Peyer's patch (tissue), 4 donors: ENCODE data around the gene MGARP. TPM values are rescaled to one million over a fixed set of nuclear protein-coding genes. Genes with fewer than 3 reads are reported as not detected.

Experiments used
- DNase-seq, 3 donors: peaks; one replicate each; pipeline ENCODE4 v3.0.0-alpha.2; 2017 to 2019
- H3K27ac ChIP-seq, 4 donors: fragments of 200-600 bp; sonication (generic); one replicate each; pipeline ENCODE4 v1.5.1; 2016 to 2019
- H3K27me3 ChIP-seq, 2 donors: fragments of 200-600 bp; sonication (generic); one replicate each; pipeline ENCODE4 v1.5.1; 2019
- H3K36me3 ChIP-seq, 3 donors: fragments of 200-600 bp; sonication (generic); one replicate each; pipeline ENCODE4 v1.5.1; 2016 to 2019
- H3K4me1 ChIP-seq, 4 donors: fragments of 200-600 bp; sonication (generic); one replicate each; pipeline ENCODE4 v1.5.1; 2016 to 2019
- H3K4me3 ChIP-seq, 4 donors: fragments of 200-600 bp; sonication (generic); 1 replicate in 3 of 4; 2 replicates in 1 of 4; pipeline ENCODE4 v1.5.1; 2016 to 2019; ENCODE audit warnings: mild to moderate bottlenecking in 1 of 4
- H3K9me3 ChIP-seq, 4 donors: fragments of 200-600 bp; sonication (generic); one replicate each; pipeline ENCODE4 v1.5.1; 2016 to 2019; ENCODE audit warnings: mild to moderate bottlenecking in 1 of 4
- POLR2A ChIP-seq, 2 donors: fragments of 450-650 bp; IDR thresholded peaks; one replicate each; pipeline ENCODE4 v1.5.1; 2017; ENCODE audit warnings: antibody characterized with exemption in 2 of 2, mild to moderate bottlenecking in 2 of 2, moderate library complexity in 2 of 2
- total RNA-seq, 4 donors: library from RNA; depleted of rRNA; stranded (reverse); fragments of >200 nt; gene quantifications; one replicate each; pipeline ENCODE4 v1.1.0, GENCODE V29; 2016
- TF ChIP-seq, protein P1 (sequence below), 6 experiments: fragments of 450-650 bp in 4 of 6; fragments of 200-600 bp in 2 of 6; sonication (generic) in 1 of 6; IDR thresholded peaks; one replicate each; pipeline ENCODE4 v1.5.1; 2017 to 2019; ENCODE audit warnings: antibody characterized with exemption in 6 of 6, mild to moderate bottlenecking in 3 of 6, moderate library complexity in 1 of 6

The MGARP gene
- total RNA-seq, 4 donors from 2014 or later: not detected

DNA sequence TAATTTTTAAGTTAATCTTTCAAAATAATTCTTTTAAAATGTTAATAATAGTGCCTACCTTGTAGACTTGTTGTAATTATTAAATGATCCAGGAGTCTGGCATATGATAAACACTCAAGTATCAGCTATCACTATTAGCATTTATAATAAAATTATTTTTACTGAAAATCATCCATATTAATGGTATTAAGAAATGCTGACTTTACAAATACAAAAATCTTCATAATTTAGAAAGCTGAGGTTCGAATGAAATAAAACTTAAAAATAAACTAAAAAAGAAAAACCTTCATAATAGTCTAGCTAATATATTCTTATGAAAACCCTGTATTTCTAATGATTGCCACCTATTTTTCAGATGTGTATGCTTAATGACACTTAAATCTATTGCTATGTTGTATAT is 5.2 kb downstream of the MGARP start:
- DNase-seq: no peak
- H3K9me3 ChIP-seq: no peaks in the 10 kb centered on the region
- no peak overlapping the region for H3K27ac ChIP-seq
- no peak overlapping the region for H3K4me3 ChIP-seq
- peaks cover 0 to 6% of the 10 kb centered on the region in 2 donors for H3K27me3 ChIP-seq
- peaks cover 0 to 3% (median under 1%) of the 10 kb centered on the region in 4 donors for H3K4me1 ChIP-seq
- no peak for TF ChIP-seq POLR2A (IDR thresholded peaks at IDR 0.05)
- TF ChIP-seq, protein P1, sequence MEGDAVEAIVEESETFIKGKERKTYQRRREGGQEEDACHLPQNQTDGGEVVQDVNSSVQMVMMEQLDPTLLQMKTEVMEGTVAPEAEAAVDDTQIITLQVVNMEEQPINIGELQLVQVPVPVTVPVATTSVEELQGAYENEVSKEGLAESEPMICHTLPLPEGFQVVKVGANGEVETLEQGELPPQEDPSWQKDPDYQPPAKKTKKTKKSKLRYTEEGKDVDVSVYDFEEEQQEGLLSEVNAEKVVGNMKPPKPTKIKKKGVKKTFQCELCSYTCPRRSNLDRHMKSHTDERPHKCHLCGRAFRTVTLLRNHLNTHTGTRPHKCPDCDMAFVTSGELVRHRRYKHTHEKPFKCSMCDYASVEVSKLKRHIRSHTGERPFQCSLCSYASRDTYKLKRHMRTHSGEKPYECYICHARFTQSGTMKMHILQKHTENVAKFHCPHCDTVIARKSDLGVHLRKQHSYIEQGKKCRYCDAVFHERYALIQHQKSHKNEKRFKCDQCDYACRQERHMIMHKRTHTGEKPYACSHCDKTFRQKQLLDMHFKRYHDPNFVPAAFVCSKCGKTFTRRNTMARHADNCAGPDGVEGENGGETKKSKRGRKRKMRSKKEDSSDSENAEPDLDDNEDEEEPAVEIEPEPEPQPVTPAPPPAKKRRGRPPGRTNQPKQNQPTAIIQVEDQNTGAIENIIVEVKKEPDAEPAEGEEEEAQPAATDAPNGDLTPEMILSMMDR (IDR thresholded peaks at IDR 0.05): no peak
- no peaks in the 10 kb centered on the region for H3K36me3 ChIP-seq

DNA sequence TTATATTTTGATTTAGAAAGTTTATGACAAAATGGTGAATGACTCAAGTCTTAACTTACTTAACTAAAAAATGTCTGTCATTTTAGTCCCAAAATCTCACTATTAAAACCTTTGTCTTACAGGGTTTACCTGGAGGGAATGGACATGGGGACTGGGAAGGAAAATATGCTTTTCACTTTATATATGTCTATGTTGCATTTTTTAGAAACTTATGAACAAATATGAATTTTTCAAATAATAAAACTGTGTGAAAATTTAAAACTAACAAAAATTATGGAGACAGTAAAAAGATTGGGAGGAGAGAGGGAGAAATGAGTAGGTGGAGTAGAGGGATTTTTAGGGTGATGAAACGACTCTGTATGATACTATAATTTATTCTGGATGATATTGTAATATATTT is 6.2 kb downstream of the MGARP start:
- H3K36me3 ChIP-seq: no peaks in the 10 kb centered on the region
- DNase-seq: no peak
- no peak for TF ChIP-seq POLR2A (IDR thresholded peaks at IDR 0.05)
- TF ChIP-seq, protein P1 (IDR thresholded peaks at IDR 0.05): no peak
- H3K27me3 ChIP-seq: peaks cover 0 to under 1% of the 10 kb centered on the region in 2 donors
- no peaks in the 10 kb centered on the region for H3K9me3 ChIP-seq
- no peak overlapping the region for H3K4me3 ChIP-seq
- H3K27ac ChIP-seq: no peak overlapping the region
- no peaks in the 10 kb centered on the region for H3K4me1 ChIP-seq

DNA sequence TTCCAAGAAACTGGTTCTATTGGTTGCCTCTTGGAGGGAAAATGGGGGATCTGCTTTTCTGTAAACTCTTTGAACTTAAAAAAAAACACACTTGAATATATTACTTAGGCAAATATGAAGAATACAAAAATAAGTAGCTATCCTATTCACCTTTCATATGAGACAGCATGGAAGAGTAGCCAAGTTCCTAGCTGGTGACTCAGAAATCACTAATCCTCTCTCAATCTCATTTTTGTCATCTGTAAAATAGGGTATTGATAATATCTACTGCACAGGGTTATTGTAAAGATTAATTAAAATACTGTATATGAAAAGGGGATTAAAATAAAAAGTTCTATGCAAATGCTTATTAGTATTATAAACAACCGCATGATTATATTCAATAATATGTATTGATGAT is 12.7 kb downstream of the MGARP start:
- H3K27ac ChIP-seq: peak overlapping the region in 1 of 4 donors; percentile 11
- TF ChIP-seq POLR2A (IDR thresholded peaks at IDR 0.05): no peak
- TF ChIP-seq, protein P1 (IDR thresholded peaks at IDR 0.05): no peak
- H3K36me3 ChIP-seq: no peaks in the 10 kb centered on the region
- no peaks in the 10 kb centered on the region for H3K27me3 ChIP-seq
- H3K4me3 ChIP-seq: no peak overlapping the region
- no peak for DNase-seq
- no peaks in the 10 kb centered on the region for H3K9me3 ChIP-seq
- H3K4me1 ChIP-seq: peaks cover 0 to 8% (median 0%) of the 10 kb centered on the region in 4 donors

DNA sequence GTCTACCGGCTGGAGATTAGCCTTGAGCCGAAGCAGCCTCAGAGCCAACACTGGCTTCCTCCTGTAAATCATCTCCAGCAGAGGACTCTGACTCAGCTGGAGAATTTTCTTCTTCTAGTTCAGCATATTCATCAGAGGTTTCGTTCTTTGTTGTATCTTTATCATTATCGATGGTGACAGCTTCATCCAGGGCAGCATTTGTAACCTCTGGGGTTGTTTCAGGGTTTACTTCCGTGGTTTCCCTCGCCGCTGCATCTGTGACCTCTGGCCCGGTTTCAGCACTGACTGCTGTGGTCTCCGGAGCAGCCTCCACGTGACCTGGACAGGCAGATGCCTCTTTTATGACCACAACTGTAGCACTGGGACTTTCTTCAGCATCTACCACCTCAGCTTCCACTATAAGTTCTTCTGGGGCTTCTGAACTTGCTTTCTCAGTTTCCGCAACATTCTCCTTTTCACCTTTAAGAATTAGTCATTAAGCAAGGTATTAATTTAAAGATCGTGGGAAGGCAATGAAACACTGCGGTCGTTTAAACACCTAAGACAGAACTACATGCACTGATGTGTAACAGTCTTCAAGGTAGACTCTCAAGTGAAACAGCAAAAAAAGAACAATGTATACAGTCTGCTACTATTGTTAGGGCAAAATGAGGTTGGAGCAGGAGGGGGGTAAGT is 13.3 kb downstream of the MGARP start:
- TF ChIP-seq, protein P1 (IDR thresholded peaks at IDR 0.05): no peak
- TF ChIP-seq POLR2A (IDR thresholded peaks at IDR 0.05): no peak

DNA sequence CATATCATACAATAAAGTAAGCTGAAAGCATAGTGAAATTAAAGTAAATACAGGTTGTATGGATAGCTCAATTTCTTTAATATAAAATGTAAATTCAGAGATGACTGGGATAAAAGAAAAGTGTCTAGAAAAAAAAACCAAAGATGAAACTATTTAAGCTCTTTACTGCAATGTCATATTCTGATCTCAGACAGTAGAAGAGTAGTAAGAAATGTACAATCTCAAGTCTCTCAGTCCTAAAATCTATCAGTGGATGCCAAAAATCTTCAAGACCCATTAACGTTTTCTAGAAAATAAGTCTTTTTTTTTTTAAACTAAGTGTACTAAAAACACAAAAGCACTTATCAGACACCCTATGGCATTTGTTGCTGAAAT is 13.8 kb downstream of the MGARP start:
- no peak for DNase-seq
- no peaks in the 10 kb centered on the region for H3K36me3 ChIP-seq
- H3K4me1 ChIP-seq: peaks cover 0 to 8% (median 0%) of the 10 kb centered on the region in 4 donors
- H3K27me3 ChIP-seq: no peaks in the 10 kb centered on the region
- peak overlapping the region in 3 of 4 donors; percentile 10 to 31 (median 21) for H3K4me3 ChIP-seq
- H3K9me3 ChIP-seq: no peaks in the 10 kb centered on the region
- peak overlapping the region; percentile 5 to 57 (median 28) for H3K27ac ChIP-seq
- TF ChIP-seq POLR2A (IDR thresholded peaks at IDR 0.05): no peak
- TF ChIP-seq, protein P1 (IDR thresholded peaks at IDR 0.05): no peak

More for the DNA sequence above, 13.3 kb downstream of the MGARP start:
- Histone ChIP-seq H3K4me3 (peak overlapping the region; percentile 10 to 31 (median 18)), H3K27ac (peak overlapping the region; percentile 5 to 57 (median 28)), H3K9me3 (no peaks in the 10 kb centered on the region), H3K4me1 (peaks cover 0 to 8% (median 0%) of the 10 kb centered on the region in 4 donors), H3K36me3 (no peaks in the 10 kb centered on the region), H3K27me3 (no peaks in the 10 kb centered on the region)
- peak; percentile 65 to 94 (median 85) for DNase-seq
